ENCODE results near the gene AMPD1.

Gene AMPD1

GRCh38 chr1:114648503-114648902 lies 46.8 kb downstream of the AMPD1 start:
- in situ Hi-C loops (cut with MboI; ENCODE audit: low sequenced_read_pairs): no loop called here

- in situ Hi-C loops (cut with MboI; ENCODE audit: low sequenced_read_pairs): no loop called here
These were observed 54.0 kb downstream of the AMPD1 start for GRCh38 chr1:114641377-114641776.

- in situ Hi-C loops (cut with MboI; ENCODE audit: low sequenced_read_pairs): no loop called here
These were observed 56.4 kb downstream of the AMPD1 start for GRCh38 chr1:114638910-114639309.

- in situ Hi-C loops (cut with MboI; ENCODE audit: low sequenced_read_pairs): no loop called here
These were observed 62.9 kb downstream of the AMPD1 start for GRCh38 chr1:114632427-114632826.

- in situ Hi-C loops (cut with MboI; ENCODE audit: low sequenced_read_pairs): no loop called here
These were observed 68.2 kb downstream of the AMPD1 start for GRCh38 chr1:114627107-114627506.

GRCh38 chr1:114623364-114623763 lies 72.0 kb downstream of the AMPD1 start:
- in situ Hi-C loops (cut with MboI; ENCODE audit: low sequenced_read_pairs): no loop called here
